Measurements from ENCODE around the gene SORCS3.

Gene SORCS3

GRCh38 chr10:105192861-105193260, 551.8 kb downstream of the SORCS3 start:
- Histone ChIP-seq H3K9me3 (ENCODE audit: insufficient read depth, low read length) (no peaks in the 10 kb centered on the region), H3K4me3 (ENCODE audit: insufficient read depth, low read length, poor library complexity, severe bottlenecking) (no peak overlapping the region), H3K36me3 (ENCODE audit: low read length) (no peaks in the 10 kb centered on the region), H3K79me2 (ENCODE audit: insufficient read depth, low read length) (no peaks in the 10 kb centered on the region), H3K9me2 (replicated peaks; ENCODE audit: insufficient read depth, low read length) (no peaks in the 10 kb centered on the region), H3K4me2 (ENCODE audit: low read depth, low read length, poor library complexity, severe bottlenecking) (no peak overlapping the region), H4K20me1 (ENCODE audit: low read depth, low read length) (no peaks in the 10 kb centered on the region), H3K27ac (ENCODE audit: low read depth, low read length) (no peak overlapping the region), H3K9ac (ENCODE audit: low read length) (no peak overlapping the region), H3F3A (ENCODE audit: insufficient read depth) (no peaks in the 10 kb centered on the region), H2AFZ (ENCODE audit: low read depth, low read length, severe bottlenecking) (no peak overlapping the region), H3K27me3 (ENCODE audit: low read length) (no peaks in the 10 kb centered on the region)
- TF ChIP-seq CTCF (IDR thresholded peaks at IDR 0.05; ENCODE audit: insufficient read depth, low read length, poor library complexity, severe bottlenecking), result no peak
- no peak for TF ChIP-seq EZH2phosphoT487 (conservative IDR thresholded peaks at IDR 0.05; ENCODE audit: low read length)

- TF ChIP-seq CTCF (IDR thresholded peaks at IDR 0.05; ENCODE audit: insufficient read depth, low read length, poor library complexity, severe bottlenecking) (no peak), EZH2phosphoT487 (conservative IDR thresholded peaks at IDR 0.05; ENCODE audit: low read length) (no peak)
- no peak overlapping the region for H3K4me2 ChIP-seq (ENCODE audit: low read depth, low read length, poor library complexity, severe bottlenecking)
- H4K20me1 ChIP-seq (ENCODE audit: low read depth, low read length), result no peaks in the 10 kb centered on the region
- no peak overlapping the region for H3K4me3 ChIP-seq (ENCODE audit: insufficient read depth, low read length, poor library complexity, severe bottlenecking)
- no peak overlapping the region for H3K9ac ChIP-seq (ENCODE audit: low read length)
- H2AFZ ChIP-seq (ENCODE audit: low read depth, low read length, severe bottlenecking), result no peak overlapping the region
- H3K27me3 ChIP-seq (ENCODE audit: low read length), result no peaks in the 10 kb centered on the region
- no peak overlapping the region for H3K27ac ChIP-seq (ENCODE audit: low read depth, low read length)
- no peaks in the 10 kb centered on the region for H3K79me2 ChIP-seq (ENCODE audit: insufficient read depth, low read length)
- H3K9me3 ChIP-seq (ENCODE audit: insufficient read depth, low read length), result no peaks in the 10 kb centered on the region
- H3K36me3 ChIP-seq (ENCODE audit: low read length), result no peaks in the 10 kb centered on the region
- H3K9me2 ChIP-seq (replicated peaks; ENCODE audit: insufficient read depth, low read length), result no peaks in the 10 kb centered on the region
- no peaks in the 10 kb centered on the region for H3F3A ChIP-seq (ENCODE audit: insufficient read depth)
Measured at GRCh38 chr10:105195831-105196230, 554.7 kb downstream of the SORCS3 start.

GRCh38 chr10:105197598-105198364, 556.7 kb downstream of the SORCS3 start:
- no peaks in the 10 kb centered on the region for H3K9me2 ChIP-seq (replicated peaks; ENCODE audit: insufficient read depth, low read length)
- H3F3A ChIP-seq (ENCODE audit: insufficient read depth), result no peaks in the 10 kb centered on the region
- H3K27ac ChIP-seq (ENCODE audit: low read depth, low read length), result no peak overlapping the region
- no peak overlapping the region for H3K9ac ChIP-seq (ENCODE audit: low read length)
- H3K4me2 ChIP-seq (ENCODE audit: low read depth, low read length, poor library complexity, severe bottlenecking), result no peak overlapping the region
- H3K79me2 ChIP-seq (ENCODE audit: insufficient read depth, low read length), result no peaks in the 10 kb centered on the region
- H3K4me3 ChIP-seq (ENCODE audit: insufficient read depth, low read length, poor library complexity, severe bottlenecking), result no peak overlapping the region
- no peaks in the 10 kb centered on the region for H3K9me3 ChIP-seq (ENCODE audit: insufficient read depth, low read length)
- H3K27me3 ChIP-seq (ENCODE audit: low read length), result no peaks in the 10 kb centered on the region
- no peaks in the 10 kb centered on the region for H3K36me3 ChIP-seq (ENCODE audit: low read length)
- no peak for TF ChIP-seq EZH2phosphoT487 (conservative IDR thresholded peaks at IDR 0.05; ENCODE audit: low read length)
- TF ChIP-seq CTCF (IDR thresholded peaks at IDR 0.05; ENCODE audit: insufficient read depth, low read length, poor library complexity, severe bottlenecking), result no peak
- H2AFZ ChIP-seq (ENCODE audit: low read depth, low read length, severe bottlenecking), result no peak overlapping the region
- H4K20me1 ChIP-seq (ENCODE audit: low read depth, low read length), result no peaks in the 10 kb centered on the region
